22Rv1 (cell line): ENCODE results near the gene OR10J5.

ENCODE experiments used
- H3K27ac ChIP-seq: fragments of 450-650 bp; 2 replicates; pipeline ENCODE4 v1.5.1; 2017
- CTCF ChIP-seq: fragments of 450-650 bp; IDR thresholded peaks from 2 replicates; pipeline ENCODE4 v1.5.1; 2017; ENCODE audit warnings: mild to moderate bottlenecking
- ZFX ChIP-seq: fragments of 450-650 bp; IDR thresholded peaks from 2 replicates; pipeline ENCODE4 v1.6.1; 2017; ENCODE audit warnings: antibody characterized with exemption, borderline replicate concordance

The OR10J5 gene

GRCh38 chr1:159535907-159536306 is at the start of gene OR10J5:
OR10J5 (minus strand) TSS chr1:159536007; CDS start chr1:159536007, 0 bp downstream.
- H3K27ac ChIP-seq, result no peak within 1 kb of the TSS
- TF ChIP-seq CTCF (no peak), ZFX (no peak)

GRCh38 chr1:159584536-159584935 is 48.7 kb upstream of the OR10J5 start:
- TF ChIP-seq ZFX (no peak), CTCF (no peak)
- H3K27ac ChIP-seq, result no peak overlapping the region

GRCh38 chr1:159581422-159581821 is 45.6 kb upstream of the OR10J5 start:
- no peak overlapping the region for H3K27ac ChIP-seq
- TF ChIP-seq ZFX, result no peak
- no peak for TF ChIP-seq CTCF

GRCh38 chr1:159580340-159580739 is 44.5 kb upstream of the OR10J5 start:
- H3K27ac ChIP-seq, result no peak overlapping the region
- TF ChIP-seq ZFX, result no peak

- TF ChIP-seq CTCF, result no peak
- H3K27ac ChIP-seq, result no peak overlapping the region
Observed at GRCh38 chr1:159577446-159577845, 41.6 kb upstream of the OR10J5 start.

GRCh38 chr1:159562680-159563079 is 26.9 kb upstream of the OR10J5 start:
- no peak for TF ChIP-seq ZFX
- no peak for TF ChIP-seq CTCF
- H3K27ac ChIP-seq, result no peak overlapping the region

GRCh38 chr1:159561497-159561896 is 25.7 kb upstream of the OR10J5 start:
- TF ChIP-seq CTCF, result no peak
- no peak for TF ChIP-seq ZFX
- no peak overlapping the region for H3K27ac ChIP-seq

GRCh38 chr1:159560599-159560998 is 24.8 kb upstream of the OR10J5 start:
- TF ChIP-seq ZFX (no peak), CTCF (no peak)
- H3K27ac ChIP-seq, result no peak overlapping the region
